ENCODE results near the gene MAN1C1.

Gene MAN1C1

GRCh38 chr1:25826571-25826970 lies 210.0 kb downstream of the MAN1C1 start:
- FAIRE-seq = no peak

- no peak for FAIRE-seq
Observed at GRCh38 chr1:25828491-25828890, 211.9 kb downstream of the MAN1C1 start.

- no peak for FAIRE-seq
Observed at GRCh38 chr1:25829046-25829445, 212.5 kb downstream of the MAN1C1 start.

- FAIRE-seq = no peak
Observed at GRCh38 chr1:25831569-25832196, 215.1 kb downstream of the MAN1C1 start.

GRCh38 chr1:25832336-25833037 lies 215.9 kb downstream of the MAN1C1 start:
- no peak for FAIRE-seq

GRCh38 chr1:25833158-25833557 lies 216.6 kb downstream of the MAN1C1 start:
- FAIRE-seq = no peak
